GM21619 (cell line): ENCODE results near the gene PSMC4.
"Not testable (repeated sequence)": the region's sequence is repeated elsewhere in the genome, so short reads cannot be mapped to it uniquely, and the experiment has no call there.

ENCODE experiments used
- ATAC-seq: cut with Tn5 transposase; IDR thresholded peaks from one replicate; pipeline ENCODE4 v1.9.1; 2021; ENCODE audit not compliant: unreplicated experiment

The PSMC4 gene

DNA sequence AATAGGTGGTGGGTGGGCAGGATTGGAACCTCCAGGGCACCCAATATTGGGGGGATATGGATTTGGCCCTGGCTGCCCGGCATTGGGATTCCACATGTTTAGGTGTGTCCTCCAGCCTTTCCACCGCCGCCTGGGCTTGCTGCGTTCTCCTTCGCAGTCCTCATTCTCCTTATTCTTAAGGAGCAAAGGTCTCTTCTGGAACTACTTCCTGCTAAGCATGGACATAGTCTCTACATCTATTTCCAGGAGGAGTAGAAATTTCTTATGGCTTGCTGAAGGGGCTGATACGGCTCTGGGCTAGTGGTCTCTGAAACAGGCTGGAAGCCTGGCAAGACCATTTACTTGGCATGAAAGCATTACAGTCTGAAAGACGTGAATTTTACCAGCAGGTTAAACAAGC is 27.4 kb upstream of the PSMC4 start:
- peak; percentile 3 for ATAC-seq

DNA sequence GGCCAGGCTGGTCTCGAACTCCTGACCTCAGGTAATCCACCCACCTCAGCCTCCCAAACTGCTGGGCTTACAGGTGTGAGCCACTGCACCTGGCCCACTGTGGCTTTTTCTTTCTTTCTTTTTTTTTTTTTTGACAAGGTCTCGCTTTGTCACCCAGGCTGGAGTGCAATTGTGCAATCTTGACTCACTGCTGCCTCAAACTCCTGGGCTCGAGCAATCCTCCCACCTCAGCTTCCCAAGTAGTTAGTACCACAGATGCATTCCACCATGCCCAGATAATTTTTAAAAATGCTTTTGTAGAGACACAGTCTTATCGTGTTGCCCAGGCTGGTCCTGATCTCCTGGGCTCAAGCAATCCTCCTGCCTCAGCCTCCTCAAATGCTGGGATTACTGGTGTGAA is 24.4 kb upstream of the PSMC4 start:
- no peak for ATAC-seq

DNA sequence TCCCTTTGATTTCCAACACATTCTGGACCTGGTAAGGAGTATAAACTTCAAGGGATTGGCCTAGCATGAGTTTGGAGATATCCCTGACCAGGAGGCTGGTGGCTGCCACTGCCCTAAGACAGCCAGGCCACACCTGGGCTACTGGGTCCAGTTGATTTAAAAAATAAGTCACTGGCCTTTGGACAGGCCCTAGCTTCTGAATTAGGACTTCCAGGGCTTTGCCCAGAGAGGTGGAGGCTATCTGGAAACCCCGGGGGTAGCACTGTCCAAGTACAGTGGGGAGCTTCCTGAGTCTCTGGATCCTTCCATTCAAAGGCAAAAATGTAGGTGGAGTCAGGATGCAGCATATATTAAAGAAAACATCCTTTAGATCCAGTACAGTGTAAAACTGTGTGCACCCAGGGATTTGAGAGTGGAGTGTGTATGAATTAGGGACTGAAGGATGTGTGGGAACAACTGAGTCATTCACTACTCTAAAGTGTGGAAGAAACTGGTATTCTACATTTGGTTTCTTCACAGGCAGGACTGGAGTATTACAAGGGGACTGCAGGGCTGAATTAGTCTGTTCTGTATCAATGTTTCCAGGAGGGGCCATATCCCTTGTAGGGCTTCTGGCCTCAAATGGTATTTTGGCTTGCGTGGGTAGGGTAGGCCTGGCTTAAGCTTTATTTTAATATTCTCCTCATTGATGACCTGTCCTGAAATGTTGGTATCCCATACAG is 21.8 kb upstream of the PSMC4 start:
- ATAC-seq = no peak

DNA sequence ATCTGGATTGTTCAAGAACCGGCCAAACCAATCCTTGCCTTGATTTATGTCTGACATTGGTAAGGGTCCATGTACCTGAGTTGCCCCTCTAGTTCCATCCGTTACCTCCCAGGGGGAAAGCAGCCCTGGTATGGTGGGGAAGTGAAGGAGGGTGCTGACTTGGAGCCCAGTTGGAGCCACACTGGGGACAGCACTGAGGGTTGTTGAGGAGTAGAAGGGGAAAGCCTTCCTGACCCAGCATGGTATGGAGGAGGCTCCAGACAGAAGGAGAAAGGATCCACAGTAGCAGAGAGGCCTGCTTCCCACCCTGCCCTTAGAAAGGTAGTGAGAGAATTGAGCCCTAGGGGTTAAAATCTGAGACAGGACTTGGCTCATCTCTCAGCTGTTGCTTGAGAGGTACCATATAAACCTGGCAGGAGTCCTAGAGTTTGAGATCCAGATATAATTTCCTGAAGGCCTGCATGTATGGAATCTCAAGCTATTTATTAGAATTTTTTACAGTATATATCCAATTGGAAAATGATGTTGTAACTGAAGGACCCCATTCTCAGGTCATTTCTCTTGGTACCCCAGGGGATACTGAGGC is 19.8 kb upstream of the PSMC4 start:
- no peak for ATAC-seq

DNA sequence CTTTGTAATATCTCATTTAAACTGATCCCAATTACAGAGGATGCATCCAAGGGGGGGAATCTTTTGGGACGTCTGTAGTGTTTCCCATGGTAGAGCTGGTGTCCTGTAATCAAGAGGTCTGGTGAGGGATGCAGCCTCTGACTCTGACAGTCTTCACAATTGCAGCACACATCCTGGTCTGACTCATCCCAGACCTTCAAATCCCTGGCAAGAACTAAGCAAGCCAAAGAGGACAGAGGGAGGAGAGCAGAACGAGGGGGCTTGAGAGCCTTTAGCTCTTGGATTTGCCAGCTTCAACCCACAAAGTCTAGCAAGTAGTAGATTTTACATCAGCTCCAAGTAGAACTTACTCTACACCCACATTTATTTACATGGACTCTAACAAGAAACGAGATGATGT is 19.3 kb upstream of the PSMC4 start:
- no peak for ATAC-seq

DNA sequence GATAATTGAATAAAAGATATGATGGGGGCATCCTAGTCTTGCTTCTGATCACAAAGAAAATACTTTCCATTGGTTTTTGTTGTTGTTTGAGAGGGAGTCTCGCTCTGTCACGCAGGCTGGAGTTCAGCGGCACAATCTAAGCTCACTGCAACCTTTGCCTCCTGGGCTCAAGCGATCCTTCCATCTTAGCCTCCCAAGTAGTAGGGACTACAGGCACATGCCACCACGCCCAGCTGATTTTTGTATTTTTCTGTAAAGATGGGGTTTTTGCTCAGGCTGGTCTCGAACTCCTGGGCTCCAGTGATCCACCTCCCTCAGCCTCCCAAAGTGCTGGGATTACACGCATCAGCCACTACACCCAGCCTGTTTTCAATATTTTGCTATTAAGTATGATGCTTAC is 17.1 kb upstream of the PSMC4 start:
- no peak for ATAC-seq

DNA sequence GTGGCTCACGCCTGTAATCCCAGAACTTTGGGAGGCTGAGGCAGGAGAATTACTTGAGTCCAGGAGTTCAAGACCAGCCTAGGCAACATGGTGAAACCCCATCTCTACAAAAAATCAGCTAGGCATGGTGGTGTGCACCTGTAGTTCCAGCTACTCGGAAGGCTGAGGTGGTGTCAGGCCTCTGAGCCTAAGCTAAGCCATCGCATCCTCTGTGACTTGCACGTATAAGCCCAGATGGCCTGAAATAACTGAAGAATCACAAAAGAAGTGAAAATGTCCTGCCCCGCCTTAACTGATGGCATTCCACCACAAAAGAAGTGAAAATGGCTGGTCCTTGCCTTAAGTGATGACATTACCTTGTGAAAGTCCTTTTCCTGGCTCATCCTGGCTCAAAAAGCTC is 13.1 kb upstream of the PSMC4 start:
- not testable (repeated sequence) for ATAC-seq

DNA sequence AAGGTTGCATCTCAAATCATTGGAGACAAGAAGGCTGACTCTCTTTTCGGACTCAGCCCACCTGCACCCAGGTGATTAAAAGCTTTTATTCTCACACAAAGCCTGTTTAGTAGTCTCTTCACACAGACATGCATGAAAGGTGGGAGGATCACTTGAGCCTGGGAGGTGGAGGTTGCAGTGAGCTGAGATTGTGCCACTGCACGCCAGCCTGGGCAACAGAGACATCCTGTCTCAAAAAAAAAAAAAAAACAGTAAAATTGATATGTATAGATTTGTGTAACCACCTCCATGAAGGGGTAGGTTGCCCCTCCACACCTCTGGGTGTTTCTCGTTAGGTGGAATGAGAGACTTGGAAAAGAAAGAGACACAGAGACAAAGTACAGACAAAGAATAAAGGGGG is 12.0 kb upstream of the PSMC4 start:
- not testable (repeated sequence) for ATAC-seq

DNA sequence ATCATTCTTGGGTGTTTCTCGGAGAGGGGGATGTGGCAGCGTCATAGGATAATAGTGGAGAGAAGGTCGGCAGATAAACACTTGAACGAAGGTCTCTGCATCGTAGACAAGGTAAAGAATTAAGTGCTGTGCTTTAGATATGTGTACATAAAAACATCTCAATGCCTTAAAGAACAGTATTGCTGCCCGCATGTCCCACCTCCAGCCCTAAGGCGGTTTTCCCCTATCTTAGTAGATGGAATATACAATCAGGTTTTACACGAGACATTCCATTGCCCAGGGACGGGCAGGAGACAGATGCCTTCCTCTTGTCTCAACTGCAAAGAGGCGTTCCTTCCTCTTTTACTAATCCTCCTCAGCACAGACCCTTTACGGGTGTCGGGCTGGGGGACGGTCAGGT is 11.6 kb upstream of the PSMC4 start:
- not testable (repeated sequence) for ATAC-seq

DNA sequence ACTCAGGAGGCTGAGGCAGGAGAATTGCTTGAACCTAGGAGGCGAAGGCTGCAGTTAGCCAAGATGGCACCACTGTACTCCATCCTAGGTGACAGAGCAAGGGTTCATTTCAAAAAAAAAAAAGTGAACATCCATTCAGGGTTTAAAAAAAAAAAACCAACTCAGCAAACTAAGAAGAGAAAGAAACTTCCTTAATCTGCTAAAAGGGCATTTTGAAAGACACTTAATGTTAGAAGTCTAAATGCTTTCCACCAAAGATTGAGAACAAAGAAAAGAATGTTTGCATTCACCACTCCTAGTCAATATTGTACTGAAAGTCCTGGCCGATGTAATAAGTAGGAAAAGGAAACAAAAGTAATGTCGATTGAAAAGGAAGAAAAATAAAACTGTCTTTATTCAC is 7.1 kb upstream of the PSMC4 start:
- ATAC-seq = no peak

DNA sequence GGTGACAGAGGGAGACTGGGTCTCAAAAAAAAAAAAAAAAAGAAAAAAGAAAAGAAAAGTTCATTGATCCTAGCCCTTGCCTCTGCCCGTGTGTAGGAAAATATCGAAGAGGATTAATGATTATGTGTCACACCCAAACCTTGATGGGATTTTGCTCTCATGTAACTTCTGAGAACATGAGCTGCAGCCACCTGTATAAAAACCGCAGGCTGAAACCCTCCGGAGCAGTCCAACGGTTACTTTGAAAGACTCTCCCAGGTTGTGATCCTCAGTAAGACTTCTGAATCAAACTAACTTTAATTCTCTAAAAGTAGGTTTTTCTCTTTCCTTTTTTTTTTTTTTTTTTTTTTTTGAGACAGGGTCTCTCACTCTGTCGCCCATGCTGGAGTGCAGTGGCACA is 4.3 kb upstream of the PSMC4 start:
- ATAC-seq = no peak

DNA sequence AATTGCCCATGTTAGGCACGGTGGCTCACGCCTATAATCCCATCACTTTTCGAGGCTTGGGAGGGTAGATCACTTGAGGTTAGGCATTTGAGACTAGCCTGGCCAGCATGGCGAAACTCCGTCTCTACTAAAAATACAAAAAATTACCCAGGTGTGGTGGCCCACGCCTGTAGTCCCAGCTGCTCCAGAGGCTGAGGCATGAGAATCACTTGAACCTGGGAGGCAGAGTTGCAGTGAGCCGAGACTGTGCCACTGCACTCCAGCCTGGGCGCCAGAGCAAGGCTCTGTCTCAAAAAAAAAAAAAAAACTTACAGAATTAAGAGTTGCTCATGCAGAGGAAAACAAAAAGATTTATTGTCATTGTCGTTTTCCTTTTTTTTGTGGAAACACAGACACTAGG is 3.4 kb upstream of the PSMC4 start:
- no peak for ATAC-seq

DNA sequence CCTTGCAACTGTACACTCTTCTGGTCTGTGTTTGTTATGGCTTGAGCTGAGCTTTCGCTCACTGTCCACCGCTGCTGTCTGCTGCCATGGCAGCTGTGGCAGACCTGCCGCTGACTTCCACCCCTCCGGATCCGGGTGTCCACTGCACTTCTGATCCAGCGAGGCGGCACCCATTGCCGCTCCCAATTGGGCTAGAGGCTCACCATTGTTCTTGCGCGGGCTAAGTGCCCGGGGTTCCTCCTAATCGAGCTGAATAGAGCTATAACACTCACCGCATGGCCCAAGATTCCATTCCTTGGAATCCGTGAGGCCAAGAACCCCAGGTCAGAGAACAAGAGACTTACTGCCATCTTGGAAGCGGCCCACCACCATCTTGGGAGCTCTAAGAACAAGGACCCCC is 2.2 kb upstream of the PSMC4 start:
- no peak for ATAC-seq

DNA sequence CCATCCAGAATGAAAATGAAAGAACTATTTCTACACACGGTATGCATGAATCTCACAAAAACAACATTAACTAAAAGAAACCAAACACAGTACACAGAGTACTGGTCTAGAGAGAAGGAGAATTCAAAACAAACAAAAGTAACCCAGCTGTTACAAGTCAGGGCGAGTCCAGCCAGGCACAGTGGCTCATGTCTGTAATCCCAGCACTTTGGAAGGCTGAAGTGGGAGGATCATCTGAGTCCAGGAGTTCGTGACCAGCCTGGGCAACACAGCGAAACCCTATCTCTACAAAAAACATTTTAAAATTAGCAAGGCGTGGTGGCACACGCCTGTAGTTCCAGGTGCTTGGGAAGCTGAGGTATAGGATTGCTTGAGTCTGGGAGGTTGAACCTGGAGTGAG is 1.7 kb upstream of the PSMC4 start:
- no peak for ATAC-seq

DNA sequence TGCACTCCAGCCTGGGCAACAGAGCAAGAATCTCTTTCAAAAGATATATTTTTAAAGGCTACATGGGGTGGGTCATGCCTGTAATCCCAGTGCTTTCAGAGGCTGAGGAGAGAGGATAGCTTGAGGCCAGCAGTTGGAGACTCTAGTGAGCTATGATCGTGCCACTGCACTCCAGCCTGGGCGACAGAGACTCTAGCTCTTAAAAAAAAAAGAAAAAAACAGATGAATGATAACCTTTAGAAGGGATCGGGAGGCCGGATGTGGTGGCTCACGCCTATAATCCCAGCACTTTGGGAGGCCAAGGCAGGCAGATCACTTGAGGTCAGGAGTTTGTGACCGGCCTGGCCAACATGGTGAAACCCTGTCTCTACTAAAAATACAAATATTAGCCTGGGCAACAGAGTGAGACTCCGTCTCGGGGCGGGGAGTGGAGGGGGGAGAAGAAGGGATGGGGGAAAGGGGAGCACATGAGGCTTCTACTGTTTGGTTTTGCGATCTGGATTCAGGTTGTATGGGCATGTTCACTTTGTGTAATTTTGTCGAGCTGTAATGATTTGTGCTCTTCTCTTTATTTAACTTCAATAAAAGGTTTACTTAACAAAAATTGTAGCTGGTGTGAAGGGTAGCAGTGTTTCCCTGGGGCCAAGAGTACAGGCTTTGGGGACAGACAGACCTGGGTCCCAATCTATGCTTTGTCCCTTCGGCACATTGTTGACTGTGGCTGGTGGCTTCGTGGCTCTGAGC is 1.1 kb upstream of the PSMC4 start:
- ATAC-seq = no peak

DNA sequence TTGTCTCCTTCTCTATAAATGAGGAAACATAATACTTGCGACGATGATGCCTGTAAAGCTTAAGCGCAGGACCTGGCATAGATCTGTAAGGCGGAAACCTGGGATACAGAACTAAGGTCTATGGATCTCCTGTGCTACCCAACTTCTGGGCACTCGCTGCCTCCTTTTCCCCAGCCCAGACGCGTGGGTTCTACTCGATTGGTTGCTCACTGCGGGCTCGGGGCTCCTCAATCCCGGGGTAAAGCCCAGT is 615 bp upstream of the PSMC4 start:
- peak; percentile 11 for ATAC-seq

DNA sequence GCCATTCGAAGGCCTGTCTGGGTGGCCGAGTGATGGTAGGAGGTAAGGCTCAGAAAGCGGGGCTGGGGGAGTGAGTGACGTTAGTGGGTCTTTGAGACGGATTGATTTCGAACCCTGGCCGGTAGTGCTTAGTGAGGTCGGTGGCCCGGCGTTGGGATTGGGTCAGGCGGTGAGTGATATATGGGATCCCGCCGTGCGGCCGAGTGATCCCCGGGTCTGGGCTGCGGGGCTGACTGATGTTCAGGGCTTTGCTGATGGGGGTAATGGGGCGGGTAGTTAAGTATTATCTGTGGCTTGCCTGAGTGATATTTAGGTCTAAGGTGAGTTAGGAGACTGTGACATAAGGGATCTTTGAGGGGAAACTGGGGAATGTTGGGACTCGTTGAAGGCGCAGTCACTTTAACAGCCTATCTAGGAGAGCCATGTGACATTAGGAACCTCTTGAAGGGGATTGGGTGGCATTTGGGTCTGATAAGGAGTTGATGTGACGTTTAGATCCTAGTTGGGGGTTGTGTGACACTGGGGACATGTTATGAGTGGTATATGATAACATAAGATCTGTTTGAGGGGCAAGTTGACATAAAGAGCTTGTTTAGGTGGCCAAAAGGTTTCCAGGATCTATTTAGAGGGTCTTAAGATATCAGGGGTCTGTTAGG is 543 bp downstream of the PSMC4 start:
- no peak for ATAC-seq

DNA sequence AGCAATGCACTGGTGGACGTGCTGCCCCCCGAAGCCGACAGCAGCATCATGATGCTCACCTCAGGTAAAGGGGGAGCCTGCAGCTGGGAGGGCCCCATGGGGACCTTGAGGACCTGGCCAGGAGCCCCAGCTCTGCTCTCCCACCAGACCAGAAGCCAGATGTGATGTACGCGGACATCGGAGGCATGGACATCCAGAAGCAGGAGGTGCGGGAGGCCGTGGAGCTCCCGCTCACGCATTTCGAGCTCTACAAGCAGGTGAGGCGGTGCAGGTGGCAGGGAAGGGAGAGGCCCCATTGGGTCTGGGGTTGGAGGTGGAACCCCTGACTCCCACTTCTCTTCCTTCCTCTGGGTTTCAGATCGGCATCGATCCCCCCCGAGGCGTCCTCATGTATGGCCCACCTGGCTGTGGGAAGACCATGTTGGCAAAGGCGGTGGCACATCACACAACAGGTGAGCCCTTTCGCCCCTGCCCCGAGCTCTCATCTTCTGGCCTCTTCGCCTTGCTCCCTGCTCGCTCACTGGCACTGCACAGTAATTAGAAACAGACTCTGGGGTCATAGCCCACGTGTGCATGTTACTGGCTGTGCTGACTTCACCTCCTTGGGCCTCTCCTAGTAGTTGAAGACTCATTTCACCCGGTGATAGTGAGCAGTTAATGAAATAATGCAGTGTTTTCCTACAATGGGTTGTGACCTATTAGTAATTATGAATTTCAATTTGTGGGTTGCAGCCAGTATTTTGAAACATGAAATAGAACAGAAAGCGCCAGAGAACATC is 3.6 kb downstream of the PSMC4 start:
- no peak for ATAC-seq

DNA sequence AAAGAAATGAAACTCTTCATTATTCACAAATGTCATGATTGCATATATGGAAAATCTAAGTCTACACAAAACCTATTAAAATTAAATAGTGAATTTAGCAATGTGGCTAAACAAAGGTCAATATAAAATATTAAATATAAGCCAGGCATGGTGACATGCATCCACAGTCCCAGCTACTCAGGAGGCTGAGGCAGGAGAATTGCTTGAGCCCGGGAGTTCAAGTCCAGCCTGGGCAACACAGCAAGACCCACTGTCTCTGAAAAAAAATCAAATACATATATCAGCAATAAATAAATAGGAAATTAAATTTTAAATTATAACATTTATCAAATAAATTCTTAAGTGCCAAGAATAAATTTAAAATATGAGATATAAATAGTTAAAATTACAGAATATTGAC is 11.9 kb downstream of the PSMC4 start:
- no peak for ATAC-seq

DNA sequence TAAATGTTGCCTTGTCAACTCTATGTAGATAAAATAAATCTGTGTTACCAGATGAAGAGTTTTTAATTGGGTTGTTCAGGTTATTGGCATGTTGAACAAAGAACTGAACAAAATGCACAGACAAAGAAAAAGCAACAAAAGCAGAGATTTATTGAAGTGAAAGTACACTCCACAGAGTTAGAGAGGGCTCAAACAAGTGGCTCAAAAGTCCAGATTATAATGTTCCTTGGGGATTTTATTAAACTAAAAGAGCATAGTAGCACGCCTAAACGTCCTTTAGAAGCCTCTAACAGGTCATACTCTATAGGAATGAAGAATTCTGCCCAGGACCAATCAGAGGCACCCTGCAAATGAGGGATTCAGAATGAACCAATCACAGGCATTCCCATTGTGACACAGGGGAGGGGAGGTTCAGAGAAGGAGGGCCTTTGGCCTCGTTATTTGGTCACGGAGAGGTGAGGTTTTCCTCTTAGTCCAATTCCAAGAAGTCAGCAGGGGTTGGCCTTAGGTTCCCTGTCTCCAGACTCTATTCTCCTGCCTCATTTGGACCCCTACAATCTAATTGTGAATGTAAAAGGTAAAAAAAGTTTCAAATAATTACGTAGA is 12.8 kb downstream of the PSMC4 start:
- ATAC-seq = no peak

DNA sequence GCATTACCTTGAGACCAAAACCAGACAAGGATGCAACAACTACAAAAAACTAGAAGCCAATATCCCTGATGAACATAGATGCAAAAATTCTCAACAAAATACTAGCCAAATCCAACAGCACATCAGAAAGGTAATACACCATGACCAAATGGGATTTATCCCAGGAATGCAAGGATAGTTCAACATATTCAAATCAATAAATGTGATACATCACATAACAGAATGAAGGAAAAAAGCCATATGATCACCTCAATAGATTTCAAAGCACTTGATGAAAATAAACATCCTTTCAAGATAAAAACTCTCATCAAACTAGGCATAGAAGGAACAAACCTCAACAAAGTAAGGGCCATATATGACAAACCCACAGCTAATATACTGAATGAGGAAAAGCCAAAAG is 15.7 kb downstream of the PSMC4 start:
- ATAC-seq = no peak
